ENCODE results near the gene ATG2A.

ATG2A gene

GRCh38 chr11:64877390-64878222 is 39.4 kb downstream of the ATG2A start:
- in situ Hi-C loops (cut with HindIII; ENCODE audit: low pct_ligation_motif_present, low pct_unique_long_range_greater_than_20kb, low sequenced_read_pairs): no loop called here
- DNase-seq: no peak

DNA sequence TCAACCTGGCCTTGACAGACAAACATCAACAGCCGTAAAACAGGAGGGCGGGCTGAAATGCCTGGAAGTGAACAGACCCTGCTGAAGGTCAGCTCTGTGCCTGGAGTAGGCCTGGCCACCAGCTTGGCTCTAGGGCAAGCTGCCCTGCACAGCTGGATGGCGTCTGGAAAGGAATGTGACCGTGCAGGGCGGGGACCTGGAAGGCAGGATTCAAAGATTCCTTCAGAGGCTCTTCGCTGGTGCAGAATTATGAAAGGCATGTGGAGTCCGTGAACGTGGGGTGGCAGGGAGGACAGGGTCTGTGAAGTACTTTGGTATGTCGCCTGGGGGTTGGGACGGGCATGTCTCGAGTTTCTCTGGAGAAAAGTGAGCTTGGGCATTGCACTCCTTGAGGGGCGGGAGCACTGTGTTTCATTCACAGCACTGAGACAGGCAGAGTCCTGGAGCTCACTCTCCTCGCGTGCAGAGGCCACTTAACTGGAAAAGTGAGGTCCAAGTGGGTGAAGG is 40.1 kb downstream of the ATG2A start:
- in situ Hi-C loops (cut with HindIII; ENCODE audit: low pct_ligation_motif_present, low pct_unique_long_range_greater_than_20kb, low sequenced_read_pairs): no loop called here
- peak; percentile 67 for DNase-seq

DNA sequence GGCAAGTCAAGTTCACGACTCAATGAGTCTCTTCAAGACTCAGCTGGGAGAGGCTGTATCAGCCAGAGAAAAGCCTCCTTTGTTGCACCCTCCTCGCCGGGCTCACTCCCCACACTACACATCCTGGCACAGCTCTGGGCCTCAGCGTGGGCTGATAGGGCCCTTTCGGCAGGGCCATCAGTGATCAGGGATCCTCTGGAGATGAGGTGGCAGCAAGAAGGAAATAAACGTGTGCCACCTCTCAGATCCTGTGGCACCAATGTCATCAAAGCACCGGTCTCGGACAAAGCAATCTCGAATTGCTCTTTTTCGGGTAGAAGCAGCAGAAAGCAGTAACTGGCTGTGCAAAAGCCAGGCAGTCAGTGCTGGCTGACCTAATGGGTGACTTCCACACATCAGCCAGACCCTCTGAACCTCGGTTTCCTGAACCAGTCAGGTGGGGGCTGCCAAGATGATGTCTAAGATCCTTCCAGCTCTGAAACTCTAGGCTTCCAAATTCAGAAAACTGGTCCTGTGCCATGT is 40.7 kb downstream of the ATG2A start:
- DNase-seq: no peak
- in situ Hi-C loops (cut with HindIII; ENCODE audit: low pct_ligation_motif_present, low pct_unique_long_range_greater_than_20kb, low sequenced_read_pairs): no loop called here

DNA sequence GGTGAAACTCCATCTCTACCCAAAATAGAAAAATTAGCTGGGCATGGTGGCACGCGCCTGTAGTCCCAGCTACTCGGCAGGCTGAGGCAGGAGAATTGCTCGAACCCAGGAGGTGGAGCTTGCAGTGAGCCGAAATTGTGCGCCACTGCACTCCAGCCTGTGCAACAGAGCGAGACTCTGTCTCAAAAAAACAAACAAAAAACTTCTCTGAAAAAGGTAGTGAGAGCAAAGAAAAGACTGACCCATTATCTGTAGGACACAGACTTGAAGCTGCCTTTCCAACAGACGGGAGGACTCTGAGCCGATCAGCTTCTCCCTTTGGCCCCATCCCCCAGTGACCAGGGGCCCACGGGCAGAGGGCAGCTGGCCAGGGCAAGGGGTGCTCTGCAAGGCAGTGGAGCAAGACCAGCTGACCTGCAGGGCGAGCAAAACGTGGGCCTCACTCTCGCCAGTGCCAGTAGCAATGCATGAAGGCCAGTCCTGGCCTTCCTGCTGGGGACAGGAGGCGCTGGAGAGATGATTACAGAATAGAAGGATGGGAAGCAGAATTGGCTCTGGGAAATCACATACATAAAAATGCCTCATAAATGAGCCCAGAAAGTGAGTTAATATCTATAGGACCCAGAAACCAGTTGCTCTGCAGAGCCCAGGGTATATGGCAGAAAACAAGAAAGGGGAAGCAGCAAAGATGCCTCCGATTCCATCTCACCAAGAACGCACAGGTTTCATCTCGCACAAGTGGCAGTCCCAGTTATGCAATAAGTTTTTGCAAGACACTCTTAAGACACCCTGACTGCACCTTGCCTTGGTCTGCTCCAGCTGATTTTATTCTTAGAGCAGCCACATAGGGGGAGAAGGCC is 41.4 kb downstream of the ATG2A start:
- no peak for DNase-seq
- in situ Hi-C loops (cut with HindIII; ENCODE audit: low pct_ligation_motif_present, low pct_unique_long_range_greater_than_20kb, low sequenced_read_pairs): no loop called here

DNA sequence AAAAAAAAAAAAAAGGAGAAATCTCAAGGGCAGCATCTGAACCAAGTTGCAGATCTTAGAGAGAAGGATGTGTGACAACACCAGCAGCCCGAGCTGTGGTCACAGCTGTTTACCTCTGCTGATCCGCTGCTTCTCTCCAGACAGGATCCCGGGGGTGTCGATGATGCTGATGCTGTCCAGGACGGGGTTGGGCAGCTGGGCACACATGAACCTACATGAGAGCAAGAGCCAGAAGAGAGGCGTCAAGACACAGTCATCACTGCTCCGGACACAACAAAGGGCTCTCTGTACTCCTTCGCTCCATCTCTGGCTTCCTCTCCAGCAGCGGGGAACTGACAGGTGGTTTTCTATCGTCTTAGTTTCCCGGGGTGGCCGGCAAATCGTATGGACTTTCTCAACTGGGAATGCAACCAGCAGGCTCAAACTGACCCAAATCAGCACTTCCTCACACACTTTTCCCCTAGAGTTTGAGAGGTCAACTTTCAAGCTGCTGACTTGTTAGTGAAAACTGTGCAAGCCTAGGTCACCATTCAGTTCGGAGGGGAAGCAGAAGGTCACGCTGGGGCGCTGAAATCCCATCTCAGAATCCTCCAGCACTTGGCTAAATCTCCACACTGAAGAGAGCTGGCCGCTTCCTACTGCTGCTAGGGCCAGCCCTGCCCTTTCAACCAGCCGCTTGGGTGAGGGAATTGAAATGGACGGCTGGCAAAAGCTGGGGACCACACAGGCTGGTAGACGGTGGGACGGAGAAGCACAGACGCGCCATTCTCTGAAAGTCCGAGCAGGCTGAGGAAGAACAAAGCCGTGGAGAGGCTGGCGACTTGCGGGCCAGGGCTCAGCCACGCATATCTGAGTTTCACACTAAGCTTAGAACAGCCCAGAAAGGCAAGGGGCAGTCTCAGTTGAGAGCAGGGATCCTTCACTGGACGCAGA is 42.4 kb downstream of the ATG2A start:
- in situ Hi-C loops (cut with HindIII; ENCODE audit: low pct_ligation_motif_present, low pct_unique_long_range_greater_than_20kb, low sequenced_read_pairs): no loop called here
- no peak for DNase-seq

GRCh38 chr11:64872790-64873488 is 44.1 kb downstream of the ATG2A start:
- DNase-seq: no peak
- in situ Hi-C loops (cut with HindIII; ENCODE audit: low pct_ligation_motif_present, low pct_unique_long_range_greater_than_20kb, low sequenced_read_pairs): no loop called here

- DNase-seq: no peak
- in situ Hi-C loops (cut with HindIII; ENCODE audit: low pct_ligation_motif_present, low pct_unique_long_range_greater_than_20kb, low sequenced_read_pairs): no loop called here
These were observed 45.5 kb downstream of the ATG2A start for GRCh38 chr11:64871492-64871891.

- DNase-seq: no peak
- in situ Hi-C loops (cut with HindIII; ENCODE audit: low pct_ligation_motif_present, low pct_unique_long_range_greater_than_20kb, low sequenced_read_pairs): no loop called here
These were observed 46.0 kb downstream of the ATG2A start for GRCh38 chr11:64870893-64871466.

- DNase-seq: no peak
- in situ Hi-C loops (cut with HindIII; ENCODE audit: low pct_ligation_motif_present, low pct_unique_long_range_greater_than_20kb, low sequenced_read_pairs): no loop called here
These were observed 46.7 kb downstream of the ATG2A start for GRCh38 chr11:64870176-64870892.

- no peak for DNase-seq
- in situ Hi-C loops (cut with HindIII; ENCODE audit: low pct_ligation_motif_present, low pct_unique_long_range_greater_than_20kb, low sequenced_read_pairs): no loop called here
These were observed 47.3 kb downstream of the ATG2A start for GRCh38 chr11:64869571-64870175.

DNA sequence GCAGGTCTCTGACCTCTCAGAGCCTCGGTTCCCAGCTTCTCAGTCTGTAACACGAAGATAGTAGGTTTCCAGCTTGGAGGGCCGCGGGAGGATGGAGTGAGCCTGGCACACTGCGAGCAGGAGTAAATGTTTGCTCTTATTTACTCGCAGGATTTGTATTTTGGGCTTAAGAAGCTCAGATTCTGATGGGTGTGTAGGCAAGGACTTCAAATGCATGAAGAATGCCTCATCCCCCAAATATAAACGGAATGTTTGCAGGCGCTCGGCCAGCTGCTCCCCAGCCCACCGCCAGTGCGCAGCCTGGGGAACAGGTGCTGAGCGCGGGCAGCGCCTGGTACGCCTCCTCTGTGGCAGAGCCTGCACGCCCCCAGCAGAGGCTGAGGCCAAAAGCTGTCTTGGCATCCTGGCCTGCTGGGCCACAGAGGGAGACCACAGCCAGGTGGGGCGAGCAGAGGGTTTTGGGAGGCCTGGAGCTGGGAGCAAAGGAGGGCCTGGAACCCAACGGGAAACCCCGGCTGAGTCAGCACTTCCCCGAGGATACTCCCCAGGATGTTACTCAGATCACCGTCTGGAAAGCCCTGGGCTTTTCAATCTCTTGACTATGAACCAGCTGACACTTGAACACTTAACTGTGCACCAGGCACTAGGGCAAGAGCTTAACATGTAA is 48.0 kb downstream of the ATG2A start:
- peak; percentile 72 for DNase-seq
- in situ Hi-C loops (cut with HindIII; ENCODE audit: low pct_ligation_motif_present, low pct_unique_long_range_greater_than_20kb, low sequenced_read_pairs): no loop called here

DNA sequence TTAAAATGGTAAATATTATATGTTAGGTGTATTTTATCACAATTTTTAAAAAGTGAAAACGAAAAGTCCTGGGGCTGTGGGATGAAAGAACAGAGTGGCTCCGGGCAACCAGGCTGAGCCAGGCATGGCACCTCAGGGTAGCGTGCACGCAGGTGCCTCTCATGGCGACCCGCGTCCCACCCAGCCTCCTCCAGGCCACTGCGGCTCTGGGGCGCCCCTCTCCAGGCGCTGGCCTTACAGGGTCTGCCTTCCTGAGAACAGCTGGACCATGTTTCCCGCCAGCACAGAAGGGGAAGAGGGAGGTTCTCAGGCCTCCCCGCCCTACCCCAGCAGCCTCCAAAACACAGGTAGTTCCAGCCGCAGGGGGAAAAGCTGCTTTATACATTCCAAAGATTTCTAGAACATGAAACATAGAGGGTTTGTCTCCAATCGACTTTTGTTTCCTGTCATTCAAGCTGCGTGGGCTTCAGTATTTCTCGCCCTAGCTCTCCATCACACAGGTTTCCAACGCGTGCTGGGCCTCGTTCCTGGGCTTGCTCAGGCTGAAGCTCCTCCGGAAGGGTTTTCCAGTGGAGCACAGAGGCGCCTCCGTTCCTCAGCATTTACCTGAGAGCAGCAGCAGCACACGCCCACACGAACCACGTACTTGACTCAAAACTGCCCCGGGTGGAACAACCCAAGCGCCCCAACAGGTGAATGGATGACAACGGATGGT is 49.1 kb downstream of the ATG2A start:
- in situ Hi-C loops (cut with HindIII; ENCODE audit: low pct_ligation_motif_present, low pct_unique_long_range_greater_than_20kb, low sequenced_read_pairs): no loop called here

DNA sequence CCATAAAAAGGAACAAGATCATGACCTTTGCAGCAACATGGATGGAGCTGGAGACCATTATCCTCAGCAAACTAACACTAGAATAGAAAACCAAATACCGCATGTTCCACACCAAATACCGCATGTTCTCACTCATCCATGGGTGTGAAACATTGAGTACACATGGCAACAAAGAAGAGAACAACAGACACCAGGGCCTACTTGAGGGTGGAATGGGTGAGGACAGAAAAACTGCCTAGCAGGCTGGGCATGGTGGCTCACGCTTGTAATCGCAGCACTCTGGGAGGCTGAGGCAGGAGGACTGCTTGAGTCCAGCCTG is 50.9 kb downstream of the ATG2A start:
- no peak for DNase-seq
- in situ Hi-C loops (cut with HindIII; ENCODE audit: low pct_ligation_motif_present, low pct_unique_long_range_greater_than_20kb, low sequenced_read_pairs): no loop called here

More for the DNA sequence above, 49.1 kb downstream of the ATG2A start:
- DNase-seq: no peak

DNA sequence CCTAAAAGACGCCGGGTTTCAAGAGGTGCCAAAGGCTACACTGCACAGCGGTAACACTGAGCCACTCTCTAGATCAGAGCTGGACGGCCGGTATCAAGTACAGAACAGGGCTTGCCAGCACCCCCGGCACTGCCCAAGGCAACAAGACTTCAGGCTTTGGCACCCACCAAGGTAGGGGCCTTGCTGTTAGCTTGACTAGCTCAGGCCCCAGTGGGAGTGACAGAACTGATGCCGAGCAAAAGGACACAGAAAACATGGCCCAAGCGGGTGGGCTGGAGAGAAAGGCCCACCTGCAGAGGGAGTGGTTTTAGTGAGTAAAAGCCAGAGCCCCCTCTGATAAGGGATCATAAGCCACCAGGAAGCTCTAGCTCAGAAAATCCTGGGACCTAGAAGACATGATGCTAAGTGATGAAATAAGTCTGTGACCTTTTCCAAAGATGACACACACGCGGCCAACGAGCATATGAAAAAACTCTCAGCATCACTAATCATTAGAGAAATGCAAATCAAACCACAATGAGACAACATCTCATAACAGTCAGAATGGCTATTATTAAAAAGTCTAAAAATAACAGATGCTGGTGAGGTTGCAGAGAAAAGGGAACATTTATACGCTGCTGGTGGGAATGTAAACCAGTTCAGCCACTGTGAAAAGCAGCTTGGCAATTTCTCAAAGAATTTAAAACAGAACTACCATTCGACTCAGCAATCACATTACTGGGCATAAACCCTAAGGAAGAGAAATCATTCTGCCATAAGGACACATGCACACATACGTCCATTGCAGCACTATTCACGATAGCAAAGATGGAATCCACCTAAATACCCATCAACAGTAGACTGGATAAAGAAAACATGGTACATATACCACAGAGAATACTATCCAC is 51.5 kb downstream of the ATG2A start:
- DNase-seq: no peak
- in situ Hi-C loops (cut with HindIII; ENCODE audit: low pct_ligation_motif_present, low pct_unique_long_range_greater_than_20kb, low sequenced_read_pairs): no loop called here

Measured in ACHN (cell line).